Measurements from ENCODE around the gene ERICH3. TPM values are rescaled to one million over a fixed set of nuclear protein-coding genes. Genes with fewer than 3 reads are reported as not detected.

The ERICH3 gene
- total and polyA plus RNA-seq, 4 donors, result 0.04 to 0.08 (median 0.05) TPM

DNA sequence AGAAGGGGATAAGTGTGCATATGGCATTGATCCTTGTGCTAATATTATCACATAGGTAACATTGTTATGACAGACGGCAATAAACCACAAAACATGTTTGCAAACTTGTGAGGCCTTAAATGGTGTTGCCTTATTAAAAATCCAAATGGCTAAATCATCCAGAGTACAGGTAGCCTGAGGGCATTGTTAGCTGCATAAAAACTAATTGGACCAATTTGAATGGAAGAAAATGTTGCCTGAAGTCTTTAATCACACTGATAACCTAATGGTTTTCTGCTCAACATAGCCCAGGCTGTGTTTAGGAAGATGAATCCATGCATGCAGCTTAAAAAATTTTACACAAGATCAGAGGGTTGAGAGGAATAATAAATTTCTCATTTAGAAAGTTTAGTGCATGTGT is 141.8 kb downstream of the ERICH3 start:
- no peak overlapping the region for H3K4me3 ChIP-seq (ENCODE audit: low read depth in 1 of 3, low read length in 3 of 3)
- H3K9me3 ChIP-seq (ENCODE audit: control insufficient read depth in 4 of 4, low read length in 3 of 4), result no peaks in the 10 kb centered on the region
- no peak overlapping the region for H3K9ac ChIP-seq (ENCODE audit: low read depth in 1 of 2, low read length in 2 of 2)
- 80% methylated on average over 1 of the region's 1 CpG for WGBS
- no peak overlapping the region for H3K27ac ChIP-seq (ENCODE audit: low read depth in 1 of 2, low read length in 2 of 2)
- TF ChIP-seq RAD21 (IDR thresholded peaks at IDR 0.05) (no peak), JUND (IDR thresholded peaks at IDR 0.05) (no peak), YY1 (IDR thresholded peaks at IDR 0.05) (no peak), GABPA (IDR thresholded peaks at IDR 0.05 in 1 of 2, conservative IDR thresholded peaks at IDR 0.05 in 1 of 2) (no peak), HNF4A (conservative IDR thresholded peaks at IDR 0.05) (no peak), FOXA1 (IDR thresholded peaks at IDR 0.05) (no peak), NR2F2 (IDR thresholded peaks at IDR 0.05) (no peak), FOXA2 (IDR thresholded peaks at IDR 0.05) (no peak), TAF1 (conservative IDR thresholded peaks at IDR 0.05) (no peak), RXRA (IDR thresholded peaks at IDR 0.05) (no peak), SP1 (IDR thresholded peaks at IDR 0.05) (no peak), EGR1 (IDR thresholded peaks at IDR 0.05; ENCODE audit: low read depth in 2 of 2) (no peak), HNF4G (IDR thresholded peaks at IDR 0.05) (no peak)
- TF ChIP-seq, protein P1, sequence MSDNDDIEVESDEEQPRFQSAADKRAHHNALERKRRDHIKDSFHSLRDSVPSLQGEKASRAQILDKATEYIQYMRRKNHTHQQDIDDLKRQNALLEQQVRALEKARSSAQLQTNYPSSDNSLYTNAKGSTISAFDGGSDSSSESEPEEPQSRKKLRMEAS (IDR thresholded peaks at IDR 0.05), result no peak
- TF ChIP-seq, protein P2, sequence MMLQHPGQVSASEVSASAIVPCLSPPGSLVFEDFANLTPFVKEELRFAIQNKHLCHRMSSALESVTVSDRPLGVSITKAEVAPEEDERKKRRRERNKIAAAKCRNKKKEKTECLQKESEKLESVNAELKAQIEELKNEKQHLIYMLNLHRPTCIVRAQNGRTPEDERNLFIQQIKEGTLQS (IDR thresholded peaks at IDR 0.05), result no peak
- TF ChIP-seq, protein P3, sequence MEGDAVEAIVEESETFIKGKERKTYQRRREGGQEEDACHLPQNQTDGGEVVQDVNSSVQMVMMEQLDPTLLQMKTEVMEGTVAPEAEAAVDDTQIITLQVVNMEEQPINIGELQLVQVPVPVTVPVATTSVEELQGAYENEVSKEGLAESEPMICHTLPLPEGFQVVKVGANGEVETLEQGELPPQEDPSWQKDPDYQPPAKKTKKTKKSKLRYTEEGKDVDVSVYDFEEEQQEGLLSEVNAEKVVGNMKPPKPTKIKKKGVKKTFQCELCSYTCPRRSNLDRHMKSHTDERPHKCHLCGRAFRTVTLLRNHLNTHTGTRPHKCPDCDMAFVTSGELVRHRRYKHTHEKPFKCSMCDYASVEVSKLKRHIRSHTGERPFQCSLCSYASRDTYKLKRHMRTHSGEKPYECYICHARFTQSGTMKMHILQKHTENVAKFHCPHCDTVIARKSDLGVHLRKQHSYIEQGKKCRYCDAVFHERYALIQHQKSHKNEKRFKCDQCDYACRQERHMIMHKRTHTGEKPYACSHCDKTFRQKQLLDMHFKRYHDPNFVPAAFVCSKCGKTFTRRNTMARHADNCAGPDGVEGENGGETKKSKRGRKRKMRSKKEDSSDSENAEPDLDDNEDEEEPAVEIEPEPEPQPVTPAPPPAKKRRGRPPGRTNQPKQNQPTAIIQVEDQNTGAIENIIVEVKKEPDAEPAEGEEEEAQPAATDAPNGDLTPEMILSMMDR (IDR thresholded peaks at IDR 0.05; ENCODE audit: low read depth, low read length, missing input control), result no peak
- TF ChIP-seq, protein P4, sequence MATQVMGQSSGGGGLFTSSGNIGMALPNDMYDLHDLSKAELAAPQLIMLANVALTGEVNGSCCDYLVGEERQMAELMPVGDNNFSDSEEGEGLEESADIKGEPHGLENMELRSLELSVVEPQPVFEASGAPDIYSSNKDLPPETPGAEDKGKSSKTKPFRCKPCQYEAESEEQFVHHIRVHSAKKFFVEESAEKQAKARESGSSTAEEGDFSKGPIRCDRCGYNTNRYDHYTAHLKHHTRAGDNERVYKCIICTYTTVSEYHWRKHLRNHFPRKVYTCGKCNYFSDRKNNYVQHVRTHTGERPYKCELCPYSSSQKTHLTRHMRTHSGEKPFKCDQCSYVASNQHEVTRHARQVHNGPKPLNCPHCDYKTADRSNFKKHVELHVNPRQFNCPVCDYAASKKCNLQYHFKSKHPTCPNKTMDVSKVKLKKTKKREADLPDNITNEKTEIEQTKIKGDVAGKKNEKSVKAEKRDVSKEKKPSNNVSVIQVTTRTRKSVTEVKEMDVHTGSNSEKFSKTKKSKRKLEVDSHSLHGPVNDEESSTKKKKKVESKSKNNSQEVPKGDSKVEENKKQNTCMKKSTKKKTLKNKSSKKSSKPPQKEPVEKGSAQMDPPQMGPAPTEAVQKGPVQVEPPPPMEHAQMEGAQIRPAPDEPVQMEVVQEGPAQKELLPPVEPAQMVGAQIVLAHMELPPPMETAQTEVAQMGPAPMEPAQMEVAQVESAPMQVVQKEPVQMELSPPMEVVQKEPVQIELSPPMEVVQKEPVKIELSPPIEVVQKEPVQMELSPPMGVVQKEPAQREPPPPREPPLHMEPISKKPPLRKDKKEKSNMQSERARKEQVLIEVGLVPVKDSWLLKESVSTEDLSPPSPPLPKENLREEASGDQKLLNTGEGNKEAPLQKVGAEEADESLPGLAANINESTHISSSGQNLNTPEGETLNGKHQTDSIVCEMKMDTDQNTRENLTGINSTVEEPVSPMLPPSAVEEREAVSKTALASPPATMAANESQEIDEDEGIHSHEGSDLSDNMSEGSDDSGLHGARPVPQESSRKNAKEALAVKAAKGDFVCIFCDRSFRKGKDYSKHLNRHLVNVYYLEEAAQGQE (IDR thresholded peaks at IDR 0.05), result no peak
- DNase-seq (ENCODE audit: low spot score), result no peak
- H3K36me3 ChIP-seq (ENCODE audit: control insufficient read depth in 4 of 4, insufficient read depth in 3 of 4, low read depth in 1 of 4, low read length in 3 of 4), result no peaks in the 10 kb centered on the region
- H3K27me3 ChIP-seq (ENCODE audit: control insufficient read depth in 4 of 4, insufficient read depth in 4 of 4, low read length in 3 of 4), result no peaks in the 10 kb centered on the region
- peaks cover 0 to 1% (median 0%) of the 10 kb centered on the region in 4 donors for H3K4me1 ChIP-seq (ENCODE audit: control insufficient read depth in 4 of 4, insufficient read depth in 4 of 4, low read length in 3 of 4)

DNA sequence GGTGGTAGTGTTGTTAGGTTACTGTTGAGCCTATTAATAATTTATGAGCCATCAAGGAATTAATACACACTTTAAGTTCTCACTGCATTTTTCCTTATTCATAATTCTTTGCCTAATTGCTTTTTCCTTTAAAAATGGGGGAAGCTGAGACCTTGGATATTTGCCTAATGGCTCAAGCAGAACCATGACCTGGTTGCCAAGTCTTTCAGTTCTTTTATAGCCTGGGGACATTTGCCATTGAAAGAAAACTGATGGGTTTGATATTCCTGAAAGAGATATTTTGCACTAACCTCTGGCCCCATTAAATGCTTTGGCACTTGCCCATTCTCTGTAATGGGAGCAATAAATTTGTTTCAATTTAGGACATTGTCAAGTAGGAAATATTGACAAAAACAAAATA is 142.7 kb downstream of the ERICH3 start:
- H3K4me1 ChIP-seq (ENCODE audit: control insufficient read depth in 4 of 4, insufficient read depth in 4 of 4, low read length in 3 of 4), result peaks cover 0 to 2% (median 0%) of the 10 kb centered on the region in 4 donors
- no peaks in the 10 kb centered on the region for H3K27me3 ChIP-seq (ENCODE audit: control insufficient read depth in 4 of 4, insufficient read depth in 4 of 4, low read length in 3 of 4)
- no peak overlapping the region for H3K9ac ChIP-seq (ENCODE audit: low read depth in 1 of 2, low read length in 2 of 2)
- no peak for DNase-seq (ENCODE audit: low spot score)
- no peak overlapping the region for H3K4me3 ChIP-seq (ENCODE audit: low read depth in 1 of 3, low read length in 3 of 3)
- H3K36me3 ChIP-seq (ENCODE audit: control insufficient read depth in 4 of 4, insufficient read depth in 3 of 4, low read depth in 1 of 4, low read length in 3 of 4), result no peaks in the 10 kb centered on the region
- H3K9me3 ChIP-seq (ENCODE audit: control insufficient read depth in 4 of 4, low read length in 3 of 4), result no peaks in the 10 kb centered on the region
- no peak overlapping the region for H3K27ac ChIP-seq (ENCODE audit: low read depth in 1 of 2, low read length in 2 of 2)
- TF ChIP-seq, protein P1 (IDR thresholded peaks at IDR 0.05), result no peak
- TF ChIP-seq, protein P3 (IDR thresholded peaks at IDR 0.05; ENCODE audit: low read depth, low read length, missing input control), result no peak
- TF ChIP-seq HNF4A (conservative IDR thresholded peaks at IDR 0.05) (no peak), YY1 (IDR thresholded peaks at IDR 0.05) (no peak), JUND (IDR thresholded peaks at IDR 0.05) (no peak), SP1 (IDR thresholded peaks at IDR 0.05) (no peak), RXRA (IDR thresholded peaks at IDR 0.05) (no peak), TAF1 (conservative IDR thresholded peaks at IDR 0.05) (no peak), HNF4G (IDR thresholded peaks at IDR 0.05) (no peak), EGR1 (IDR thresholded peaks at IDR 0.05; ENCODE audit: low read depth in 2 of 2) (no peak), GABPA (IDR thresholded peaks at IDR 0.05 in 1 of 2, conservative IDR thresholded peaks at IDR 0.05 in 1 of 2) (no peak)
- TF ChIP-seq, protein P4 (IDR thresholded peaks at IDR 0.05), result no peak

All from liver (tissue), 9 donors.